22Rv1 (cell line): Measurements from ENCODE around the gene XYLT2.

Source experiments
- CTCF ChIP-seq: fragments of 450-650 bp; IDR thresholded peaks from 2 replicates; pipeline ENCODE4 v1.5.1; 2017; ENCODE audit warnings: mild to moderate bottlenecking
- ZFX ChIP-seq: fragments of 450-650 bp; IDR thresholded peaks from 2 replicates; pipeline ENCODE4 v1.6.1; 2017; ENCODE audit warnings: antibody characterized with exemption, borderline replicate concordance

- TF ChIP-seq CTCF = no peak
- no peak for TF ChIP-seq ZFX
Observed at GRCh38 chr17:50372758-50373556, 27.0 kb downstream of the XYLT2 start, which contains the start of the genes EME1 and MRPL27.
